ENCODE results near the gene ADCY10. TPM values are rescaled to one million over a fixed set of nuclear protein-coding genes. Genes with fewer than 3 reads are reported as not detected.

The ADCY10 gene
- total and polyA plus RNA-seq, 2 experiments from 2014 or later: 0.93 to 1.5 TPM

DNA sequence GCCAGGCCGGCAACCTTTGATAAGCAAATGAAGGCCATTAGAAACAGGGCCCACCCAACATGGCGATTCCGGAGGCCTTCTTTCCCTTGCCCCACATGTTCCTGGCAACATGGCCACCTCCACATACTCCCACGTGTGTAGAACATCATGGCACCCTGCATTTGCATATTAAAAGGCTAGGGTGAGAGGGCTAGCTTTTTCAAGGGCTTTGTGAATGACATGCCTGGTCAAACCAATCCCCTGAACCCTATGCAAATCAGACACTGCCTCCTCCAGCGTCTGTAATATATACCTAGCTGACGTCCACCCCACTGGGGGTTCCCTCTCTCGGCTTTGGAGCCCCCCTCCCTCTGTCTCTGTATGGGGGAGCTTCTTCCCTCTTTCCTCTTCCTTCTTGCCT lies 1.6 kb downstream of the ADCY10 start:
- H3K4me1 ChIP-seq (ENCODE audit: insufficient read depth): peaks cover 8% of the 10 kb centered on the region
- H3K27me3 ChIP-seq: no peaks in the 10 kb centered on the region

DNA sequence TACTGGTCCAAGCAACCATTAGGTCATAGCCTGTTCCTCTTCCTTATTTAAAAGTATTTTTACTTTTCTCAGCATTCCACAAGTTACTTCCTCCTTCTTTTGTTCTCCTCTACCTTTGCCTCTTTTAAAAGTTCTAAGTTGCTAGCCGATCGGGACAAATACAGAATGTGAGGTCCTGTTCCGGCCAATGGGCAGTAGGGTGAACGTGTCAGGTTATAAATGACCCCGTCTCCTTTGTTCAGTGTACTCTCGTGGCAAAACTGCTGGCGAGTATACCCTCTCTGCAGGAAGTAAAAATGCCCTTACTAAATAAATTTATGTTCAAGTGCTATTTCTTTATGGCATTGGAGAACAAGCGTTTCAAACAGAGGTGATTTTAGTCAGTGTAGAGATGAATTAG lies 2.5 kb downstream of the ADCY10 start:
- no peaks in the 10 kb centered on the region for H3K79me2 ChIP-seq
- peaks cover 4% of the 10 kb centered on the region for H3K4me1 ChIP-seq (ENCODE audit: insufficient read depth)
- H3K27ac ChIP-seq: no peak overlapping the region
- no peaks in the 10 kb centered on the region for H4K20me1 ChIP-seq (ENCODE audit: insufficient read depth, poor library complexity, severe bottlenecking)
- 80% methylated on average over 8 of the region's 8 CpGs for WGBS (ENCODE audit: low lambda C conversion rate, missing lambda C conversion rate)
- H3K9me3 ChIP-seq (ENCODE audit: low read depth): no peaks in the 10 kb centered on the region
- H3K4me2 ChIP-seq: no peak overlapping the region
- no peak overlapping the region for H3K4me3 ChIP-seq
- H2AFZ ChIP-seq: no peak overlapping the region
- H3K27me3 ChIP-seq: no peaks in the 10 kb centered on the region
- no peaks in the 10 kb centered on the region for H3K36me3 ChIP-seq (replicated peaks; ENCODE audit: insufficient read depth, low read depth)
- no peak for DNase-seq (ENCODE audit: low spot score)
- no peaks in the 10 kb centered on the region for H3K9me2 ChIP-seq (replicated peaks; ENCODE audit: insufficient read depth)
- TF ChIP-seq EZH2 (IDR thresholded peaks at IDR 0.05; ENCODE audit: borderline replicate concordance) (no peak), EZH2phosphoT487 (IDR thresholded peaks at IDR 0.05; ENCODE audit: low read depth, severe bottlenecking, unreplicated experiment) (no peak)
- TF ChIP-seq, protein P1, sequence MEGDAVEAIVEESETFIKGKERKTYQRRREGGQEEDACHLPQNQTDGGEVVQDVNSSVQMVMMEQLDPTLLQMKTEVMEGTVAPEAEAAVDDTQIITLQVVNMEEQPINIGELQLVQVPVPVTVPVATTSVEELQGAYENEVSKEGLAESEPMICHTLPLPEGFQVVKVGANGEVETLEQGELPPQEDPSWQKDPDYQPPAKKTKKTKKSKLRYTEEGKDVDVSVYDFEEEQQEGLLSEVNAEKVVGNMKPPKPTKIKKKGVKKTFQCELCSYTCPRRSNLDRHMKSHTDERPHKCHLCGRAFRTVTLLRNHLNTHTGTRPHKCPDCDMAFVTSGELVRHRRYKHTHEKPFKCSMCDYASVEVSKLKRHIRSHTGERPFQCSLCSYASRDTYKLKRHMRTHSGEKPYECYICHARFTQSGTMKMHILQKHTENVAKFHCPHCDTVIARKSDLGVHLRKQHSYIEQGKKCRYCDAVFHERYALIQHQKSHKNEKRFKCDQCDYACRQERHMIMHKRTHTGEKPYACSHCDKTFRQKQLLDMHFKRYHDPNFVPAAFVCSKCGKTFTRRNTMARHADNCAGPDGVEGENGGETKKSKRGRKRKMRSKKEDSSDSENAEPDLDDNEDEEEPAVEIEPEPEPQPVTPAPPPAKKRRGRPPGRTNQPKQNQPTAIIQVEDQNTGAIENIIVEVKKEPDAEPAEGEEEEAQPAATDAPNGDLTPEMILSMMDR (IDR thresholded peaks at IDR 0.05; ENCODE audit: poor library complexity): no peak

More for the DNA sequence above, 1.6 kb downstream of the ADCY10 start:
- H2AFZ ChIP-seq: no peak overlapping the region
- no peaks in the 10 kb centered on the region for H4K20me1 ChIP-seq (ENCODE audit: insufficient read depth, poor library complexity, severe bottlenecking)
- 85% methylated on average over 7 of the region's 7 CpGs for WGBS (ENCODE audit: low lambda C conversion rate, missing lambda C conversion rate)
- no peaks in the 10 kb centered on the region for H3K9me2 ChIP-seq (replicated peaks; ENCODE audit: insufficient read depth)
- no peaks in the 10 kb centered on the region for H3K9me3 ChIP-seq (ENCODE audit: low read depth)
- no peak overlapping the region for H3K4me3 ChIP-seq
- no peak overlapping the region for H3K27ac ChIP-seq
- H3K79me2 ChIP-seq: no peaks in the 10 kb centered on the region
- TF ChIP-seq, protein P1 (IDR thresholded peaks at IDR 0.05; ENCODE audit: poor library complexity): no peak
- TF ChIP-seq EZH2 (IDR thresholded peaks at IDR 0.05; ENCODE audit: borderline replicate concordance): no peak
- TF ChIP-seq EZH2phosphoT487 (IDR thresholded peaks at IDR 0.05; ENCODE audit: low read depth, severe bottlenecking, unreplicated experiment): no peak
- H3K4me2 ChIP-seq: no peak overlapping the region
- no peak for DNase-seq (ENCODE audit: low spot score)
- no peaks in the 10 kb centered on the region for H3K36me3 ChIP-seq (replicated peaks; ENCODE audit: insufficient read depth, low read depth)

DNA sequence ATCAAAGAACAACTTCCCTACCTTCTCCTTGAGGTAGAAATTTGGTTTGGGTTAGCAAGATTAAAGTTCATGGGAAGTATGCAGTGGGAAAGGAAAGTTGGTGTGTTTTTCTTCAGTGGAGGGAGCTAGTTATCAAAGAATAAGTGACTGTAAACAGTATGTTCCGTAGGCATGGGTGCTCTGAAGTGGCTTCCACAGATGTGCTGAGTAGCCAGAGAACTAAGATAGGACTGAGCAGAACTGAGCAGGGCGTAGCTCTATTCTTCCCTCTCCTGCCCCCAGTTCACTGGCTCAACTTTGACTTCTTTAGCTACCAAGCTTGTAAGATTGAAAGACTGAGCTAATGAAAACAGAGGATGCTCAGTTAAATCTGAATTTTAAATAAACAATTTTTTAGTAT lies 3.4 kb downstream of the ADCY10 start:
- Histone ChIP-seq H3K36me3 (replicated peaks; ENCODE audit: insufficient read depth, low read depth) (no peaks in the 10 kb centered on the region), H4K20me1 (ENCODE audit: insufficient read depth, poor library complexity, severe bottlenecking) (no peaks in the 10 kb centered on the region), H3K4me3 (no peak overlapping the region), H2AFZ (no peak overlapping the region), H3K9me2 (replicated peaks; ENCODE audit: insufficient read depth) (no peaks in the 10 kb centered on the region), H3K27me3 (no peaks in the 10 kb centered on the region), H3K4me1 (ENCODE audit: insufficient read depth) (peaks cover 6% of the 10 kb centered on the region), H3K27ac (no peak overlapping the region), H3K4me2 (no peak overlapping the region), H3K79me2 (no peaks in the 10 kb centered on the region), H3K9me3 (ENCODE audit: low read depth) (no peaks in the 10 kb centered on the region)
- TF ChIP-seq EZH2phosphoT487 (IDR thresholded peaks at IDR 0.05; ENCODE audit: low read depth, severe bottlenecking, unreplicated experiment) (no peak), EZH2 (IDR thresholded peaks at IDR 0.05; ENCODE audit: borderline replicate concordance) (no peak)
- TF ChIP-seq, protein P1 (IDR thresholded peaks at IDR 0.05; ENCODE audit: poor library complexity): no peak
- DNase-seq (ENCODE audit: low spot score): no peak
- WGBS (ENCODE audit: low lambda C conversion rate, missing lambda C conversion rate): 81% methylated on average over 2 of the region's 2 CpGs

Measured in hepatocyte (in vitro differentiated cells).